ENCODE results near the gene PAF1.
A peak's percentile ranks its signal among the peaks of the same experiment; 100 is the strongest.

The PAF1 gene

GRCh38 chr19:39416152-39417120 is 25.5 kb upstream of the PAF1 start:
- DNase-seq = peak in 1 of 2 donors; percentile 36

DNA sequence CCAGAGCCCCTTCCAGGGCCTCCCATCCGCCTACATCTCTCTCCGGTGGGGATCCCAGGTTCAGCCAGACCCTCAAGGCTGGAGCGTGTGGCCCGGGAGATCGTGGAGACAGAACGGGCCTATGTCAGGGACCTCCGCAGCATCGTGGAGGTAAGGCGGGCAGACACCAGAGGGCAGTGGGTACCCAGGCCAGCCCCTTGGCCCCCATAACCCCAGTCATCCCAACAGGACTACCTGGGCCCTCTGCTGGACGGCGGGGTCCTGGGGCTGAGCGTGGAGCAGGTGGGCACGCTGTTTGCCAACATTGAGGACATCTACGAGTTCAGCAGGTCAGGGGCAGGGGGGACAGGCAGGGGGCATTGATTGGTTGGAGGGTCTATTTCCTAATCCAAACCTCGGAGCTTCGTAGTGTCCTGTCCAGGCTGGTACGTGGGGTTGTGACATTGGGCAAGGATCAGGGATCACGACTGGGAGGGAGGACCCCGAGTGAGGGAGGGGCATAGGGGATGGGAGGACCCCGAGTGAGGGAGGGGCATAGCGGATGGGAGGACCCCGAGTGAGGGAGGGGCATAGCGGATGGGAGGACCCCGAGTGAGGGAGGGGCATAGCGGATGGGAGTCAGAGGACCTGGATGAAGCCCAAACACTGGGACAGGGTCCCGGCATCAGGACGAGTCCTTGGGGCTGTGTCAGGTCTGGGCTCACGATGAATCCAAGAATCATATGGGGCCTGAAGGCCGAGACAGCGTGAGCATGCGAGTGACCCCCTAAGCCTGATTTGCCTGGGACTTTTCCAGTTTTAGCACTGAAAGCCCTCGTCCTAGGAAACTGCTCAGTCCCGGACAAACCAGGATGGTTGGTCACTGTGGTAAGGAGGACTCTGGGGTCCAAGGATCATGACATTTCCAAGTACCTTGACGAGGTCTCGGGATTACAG is 24.5 kb upstream of the PAF1 start:
- DNase-seq = peak in 1 of 2 donors; percentile 37

GRCh38 chr19:39413911-39414608 is 23.2 kb upstream of the PAF1 start:
- peak in 1 of 2 donors; percentile 43 for DNase-seq

DNA sequence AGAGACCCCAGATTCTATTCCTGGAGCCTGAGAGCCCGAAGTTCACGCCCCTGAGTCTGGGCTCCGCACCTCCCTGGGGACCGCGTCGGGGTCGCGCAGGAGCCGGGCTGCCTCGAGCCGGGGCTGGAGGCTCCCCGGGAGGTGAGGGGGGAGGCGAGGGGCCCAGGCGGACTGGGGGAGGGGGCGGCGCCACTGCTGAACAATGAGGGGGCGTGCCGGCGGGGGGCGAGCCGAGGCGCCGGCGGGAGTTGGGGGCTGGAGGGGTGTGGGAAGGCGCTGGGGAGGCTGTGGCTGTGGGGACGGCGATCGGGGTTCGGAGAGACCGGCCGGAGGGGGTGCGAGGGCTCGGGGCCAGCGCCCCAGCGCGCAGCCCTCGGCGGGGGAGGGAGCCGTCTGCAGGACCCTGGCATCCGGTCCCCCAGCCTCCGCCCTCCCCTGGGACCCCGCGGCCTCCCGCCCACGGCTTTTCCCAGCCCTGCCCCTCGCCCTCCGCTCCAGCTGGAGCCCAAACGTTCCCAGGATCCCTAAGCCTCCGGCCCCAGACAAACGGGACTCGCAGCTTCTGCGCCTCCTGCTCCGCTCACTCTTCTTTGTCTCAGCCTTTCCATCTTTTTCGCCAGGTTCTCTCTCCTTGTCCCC is 22.5 kb upstream of the PAF1 start:
- DNase-seq = peak; percentile 41 to 57

- DNase-seq = no peak
Measured at GRCh38 chr19:39412867-39413271, 22.0 kb upstream of the PAF1 start.

DNA sequence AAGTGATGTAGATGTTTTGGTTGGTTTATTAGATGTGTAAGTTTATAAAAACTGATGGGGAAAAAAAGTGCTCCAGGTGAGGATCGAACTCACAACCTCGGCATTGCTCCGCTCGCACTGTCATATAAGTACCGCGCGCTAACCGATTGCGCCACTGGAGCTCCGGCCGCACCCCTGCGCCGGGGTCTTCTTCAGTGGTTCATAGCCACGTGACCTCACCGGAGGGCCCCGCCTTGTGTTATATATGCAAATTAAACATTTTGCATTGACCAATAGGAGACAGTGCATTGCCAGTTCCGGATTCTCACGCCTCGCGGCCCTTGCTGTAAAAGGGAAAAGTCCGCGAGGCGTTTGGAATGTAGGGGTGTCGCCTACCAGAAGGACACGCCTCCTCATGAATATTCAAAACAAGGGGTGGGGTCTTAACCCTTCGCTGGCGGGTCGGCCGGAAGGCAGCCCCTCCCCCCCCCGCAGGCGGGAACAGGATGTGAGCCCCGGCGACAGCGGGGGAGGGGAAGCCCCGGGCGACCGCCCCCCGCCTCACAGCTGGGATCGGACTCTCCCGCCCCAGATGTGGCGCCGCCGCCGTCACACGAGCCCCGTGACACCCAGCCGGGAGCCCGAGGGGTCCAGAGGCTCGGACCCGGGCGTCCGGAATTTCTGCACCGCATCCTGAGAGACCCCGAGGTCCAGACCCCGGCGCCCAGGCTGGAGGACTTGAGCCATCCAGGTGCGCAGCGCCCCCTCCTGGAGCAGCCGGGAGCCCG is 21.4 kb upstream of the PAF1 start, which contains the start of gene PLEKHG2:
TSS of gene PLEKHG2 (plus strand) at position 570 of the 767 bp plus-strand sequence. CDS start 1,418 bp downstream, outside the sequence.
- DNase-seq = peak; percentile 98 to 99

- peak; percentile 92 to 94 for DNase-seq
Measured at GRCh38 chr19:39411832-39412099, 20.9 kb upstream of the PAF1 start.

- peak; percentile 75 to 79 for DNase-seq
Measured at GRCh38 chr19:39411081-39411831, 20.4 kb upstream of the PAF1 start.

GRCh38 chr19:39410831-39411080 is 19.9 kb upstream of the PAF1 start:
- no peak for DNase-seq

DNA sequence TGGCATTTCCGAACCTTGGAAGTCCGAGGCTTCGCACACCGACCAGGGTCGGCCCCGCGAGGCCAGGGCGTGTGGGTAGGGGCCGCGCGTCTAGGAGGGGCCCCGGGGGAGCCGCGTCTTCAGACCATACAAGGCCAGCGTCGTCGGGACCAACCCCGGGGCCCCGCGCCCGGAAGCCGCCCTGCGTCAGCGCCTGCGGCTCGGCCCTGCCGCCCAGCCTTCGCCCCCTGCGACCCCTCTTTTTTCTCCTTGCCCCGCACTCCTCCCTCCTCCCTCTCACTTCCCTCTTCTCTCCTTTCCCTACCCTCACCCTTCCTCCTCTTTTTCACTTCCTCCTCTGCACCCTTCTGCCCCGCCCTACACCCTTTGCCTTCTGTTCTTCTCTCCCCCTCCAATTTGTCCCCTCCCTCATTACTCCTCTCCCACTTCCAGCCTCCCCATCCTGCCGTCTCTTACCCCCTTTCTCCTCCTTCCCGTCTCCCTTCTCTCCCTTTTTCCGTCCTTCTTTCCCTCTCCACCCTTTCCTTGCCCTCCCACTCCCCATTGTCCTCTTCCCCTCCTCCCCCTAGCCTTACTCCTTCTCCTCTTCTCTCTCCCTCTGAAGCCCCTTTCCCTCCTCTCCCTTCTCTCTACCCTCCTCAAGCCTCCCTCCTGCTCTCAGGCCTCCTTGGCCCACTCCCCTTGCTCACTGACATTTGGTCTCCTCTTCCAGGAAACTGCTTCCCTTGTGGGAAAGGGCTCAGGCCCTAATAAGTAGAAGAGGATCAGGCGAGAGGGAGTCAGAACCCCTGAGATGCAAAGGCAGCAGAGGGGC is 19.3 kb upstream of the PAF1 start:
- DNase-seq = peak; percentile 90 to 91

GRCh38 chr19:39409208-39410016 is 18.5 kb upstream of the PAF1 start:
- peak; percentile 95 for DNase-seq

GRCh38 chr19:39408392-39409207 is 17.7 kb upstream of the PAF1 start:
- DNase-seq = peak; percentile 64 to 76

- peak; percentile 74 to 81 for DNase-seq
Measured at GRCh38 chr19:39407660-39408391, 16.9 kb upstream of the PAF1 start.

- no peak for DNase-seq
Measured at GRCh38 chr19:39407410-39407659, 16.4 kb upstream of the PAF1 start.

- peak; percentile 94 to 96 for DNase-seq
Measured at GRCh38 chr19:39406656-39407409, 15.9 kb upstream of the PAF1 start, which contains the start of gene ZFP36. Gene ZFP36 (plus strand): TSS chr19:39406847. CDS start chr19:39406905, 58 bp downstream.

GRCh38 chr19:39405958-39406655 is 15.2 kb upstream of the PAF1 start:
- DNase-seq = peak; percentile 94 to 96

All from CD4-positive, alpha-beta T cell treated with Interferon alpha-2 for 1 hour (primary cell).